ENCODE data around the gene VMP1.
"Not testable (repeated sequence)": the region's sequence is repeated elsewhere in the genome, so short reads cannot be mapped to it uniquely, and the experiment has no call there.

Gene VMP1

GRCh38 chr17:59756236-59756818, 48.9 kb downstream of the VMP1 start:
- DNase-seq = no peak

GRCh38 chr17:59757043-59757442, 49.6 kb downstream of the VMP1 start:
- DNase-seq = no peak

DNA sequence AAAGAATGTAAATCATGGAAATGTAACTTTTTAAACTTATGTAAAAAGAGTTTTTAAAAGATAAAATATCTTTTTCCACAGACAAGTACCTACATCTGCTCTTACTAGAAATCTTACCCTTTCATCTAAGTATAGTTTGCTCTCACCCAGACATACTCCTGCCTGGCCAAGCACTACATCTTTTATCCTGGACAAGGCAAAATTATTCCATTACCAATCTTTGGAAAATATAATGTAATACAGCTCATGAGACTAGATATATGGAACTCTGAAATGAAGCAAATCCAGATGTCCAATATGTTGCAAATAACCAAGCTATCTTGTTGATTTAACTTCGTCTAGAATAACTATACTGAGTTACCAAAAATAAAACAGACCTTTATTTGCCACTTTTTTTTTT, 50.0 kb downstream of the VMP1 start:
- no peak for DNase-seq

- no peak for DNase-seq
These were observed 50.5 kb downstream of the VMP1 start for GRCh38 chr17:59757881-59758385.

DNA sequence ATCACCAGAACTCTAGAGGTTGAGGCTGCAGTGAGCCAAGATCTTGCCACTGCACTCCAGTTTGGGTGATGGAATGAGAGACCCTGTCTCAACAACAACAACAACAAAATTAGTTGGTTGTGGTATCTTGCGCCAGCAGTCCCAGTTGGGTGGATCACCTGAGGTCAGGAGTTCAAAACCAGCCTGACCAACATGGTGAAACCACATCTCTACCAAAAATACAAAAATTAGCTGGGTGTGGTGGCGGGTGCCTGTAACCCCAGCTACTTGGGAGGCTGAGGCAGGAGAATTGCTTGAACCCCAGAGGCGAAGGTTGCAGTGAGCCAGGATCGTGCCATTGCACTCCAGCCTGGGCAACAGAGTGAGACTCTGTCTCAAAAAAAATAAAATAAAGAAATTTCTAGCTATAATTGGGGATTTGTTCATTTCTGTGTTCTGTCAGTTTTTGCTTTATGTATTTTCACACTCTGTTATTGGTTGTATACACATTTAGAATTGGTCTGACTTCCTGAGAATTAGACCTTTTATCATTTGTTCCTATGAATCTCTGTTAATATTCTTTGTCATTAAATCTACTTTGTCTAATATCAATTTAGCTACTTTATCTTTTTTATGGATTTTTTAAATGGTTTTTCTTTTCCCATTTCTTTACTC, 51.7 kb downstream of the VMP1 start:
- not testable (repeated sequence) for DNase-seq

DNA sequence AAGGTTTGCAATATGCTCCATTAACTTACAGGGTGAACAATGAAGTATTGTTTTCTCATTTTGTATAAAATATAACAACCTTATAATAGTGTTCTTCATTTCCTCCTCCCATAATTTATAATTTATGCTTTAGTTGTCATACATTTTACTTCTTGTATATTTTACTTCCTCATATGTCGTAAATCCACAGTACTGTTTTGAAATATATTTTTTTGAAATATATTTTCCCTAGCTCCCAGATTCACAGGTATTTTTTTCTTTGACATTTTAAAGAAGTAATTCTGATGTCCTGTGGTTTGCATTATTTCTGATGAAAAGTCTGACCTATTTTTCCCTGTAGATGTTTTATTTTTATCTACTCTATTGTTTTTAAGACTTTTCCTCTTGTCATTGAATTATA, 52.7 kb downstream of the VMP1 start:
- no peak for DNase-seq

DNA sequence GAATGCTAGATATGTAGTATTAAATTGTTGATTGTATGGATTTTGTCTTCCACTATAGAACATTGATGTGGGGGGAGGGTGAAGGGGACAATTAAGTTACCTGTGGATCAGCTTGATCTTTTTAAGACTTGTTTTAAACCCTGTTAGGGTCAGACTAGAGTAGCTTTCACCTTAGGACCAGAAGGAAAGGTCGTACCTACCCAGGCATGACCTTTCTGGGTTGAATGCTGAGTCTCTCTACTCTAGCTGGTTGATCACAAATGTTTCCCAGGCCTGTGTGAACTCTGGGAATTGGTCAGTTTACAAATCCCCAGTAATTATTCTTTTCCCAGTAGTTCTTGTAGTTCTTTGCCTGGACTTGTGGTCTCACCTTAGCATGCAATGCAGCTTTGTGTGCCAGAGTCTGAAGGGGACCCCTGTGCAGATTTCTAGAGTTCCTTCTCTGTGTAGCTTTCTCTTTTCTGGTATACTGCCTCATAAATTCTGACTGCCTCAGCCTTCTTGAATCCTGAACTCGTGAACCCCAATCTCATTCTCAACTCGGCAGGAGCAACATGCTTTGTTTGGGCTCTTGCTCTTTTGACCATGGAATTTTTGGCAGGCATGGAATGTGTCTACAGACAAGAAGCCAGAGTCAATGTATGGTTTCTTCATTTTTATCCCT, 54.1 kb downstream of the VMP1 start:
- no peak for DNase-seq

DNA sequence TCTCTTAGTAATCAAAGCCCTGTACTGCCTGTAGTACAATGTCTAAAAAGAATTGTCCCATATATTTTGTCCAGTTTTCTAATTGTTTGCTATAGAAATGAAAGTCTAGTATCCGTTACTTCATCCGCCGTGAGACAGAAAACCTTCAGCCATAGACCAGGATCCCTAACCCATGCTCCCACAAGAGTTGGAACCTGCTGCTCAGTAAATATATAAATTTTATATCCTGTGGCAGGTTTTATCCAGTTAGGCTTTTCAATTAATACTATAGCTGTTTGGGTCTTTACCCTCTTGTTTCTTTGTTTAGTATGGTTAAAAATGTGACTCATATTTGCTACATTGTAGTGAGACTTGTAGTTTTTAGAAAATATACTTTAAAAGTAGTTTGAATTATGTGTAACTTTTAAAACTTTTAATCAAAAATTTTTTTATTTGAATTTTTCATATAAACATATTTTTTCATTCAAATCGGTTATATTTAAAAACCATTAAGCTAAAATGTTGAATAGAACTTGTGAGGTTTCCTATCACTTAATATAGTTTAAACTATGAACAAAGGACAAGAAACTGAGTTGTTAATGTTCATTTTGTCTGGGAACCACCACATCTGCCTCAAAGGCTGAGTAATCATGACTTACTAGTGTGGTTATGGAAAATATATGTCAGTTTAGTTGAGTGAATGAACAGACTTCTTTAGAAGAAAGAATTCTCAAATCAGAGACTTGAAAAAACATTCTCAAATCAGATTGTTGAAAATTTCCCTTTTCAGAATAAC, 54.8 kb downstream of the VMP1 start:
- DNase-seq = no peak

GRCh38 chr17:59762824-59763374, 55.4 kb downstream of the VMP1 start:
- DNase-seq = no peak

GRCh38 chr17:59763861-59764260, 56.4 kb downstream of the VMP1 start:
- no peak for DNase-seq

GRCh38 chr17:59764292-59764741, 56.9 kb downstream of the VMP1 start:
- no peak for DNase-seq

DNA sequence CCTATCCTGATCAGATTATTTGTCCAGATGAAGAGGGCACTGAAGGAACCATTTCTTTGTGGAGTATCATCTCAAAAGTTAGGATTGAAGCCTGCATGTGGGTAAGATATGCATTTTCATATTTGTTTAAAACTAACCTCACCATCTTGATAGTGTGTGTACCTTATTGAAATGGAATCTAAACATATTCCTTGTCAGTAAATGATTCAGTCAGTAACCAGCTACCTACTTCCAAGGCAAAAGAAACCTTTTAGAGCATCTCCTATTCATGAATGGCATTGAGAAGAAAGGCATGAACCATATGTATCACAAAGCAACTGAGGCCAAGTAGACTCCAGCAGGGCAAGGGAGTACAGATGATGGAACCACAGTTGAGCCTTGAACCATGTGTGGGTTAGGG, 57.6 kb downstream of the VMP1 start:
- DNase-seq = no peak

DNA sequence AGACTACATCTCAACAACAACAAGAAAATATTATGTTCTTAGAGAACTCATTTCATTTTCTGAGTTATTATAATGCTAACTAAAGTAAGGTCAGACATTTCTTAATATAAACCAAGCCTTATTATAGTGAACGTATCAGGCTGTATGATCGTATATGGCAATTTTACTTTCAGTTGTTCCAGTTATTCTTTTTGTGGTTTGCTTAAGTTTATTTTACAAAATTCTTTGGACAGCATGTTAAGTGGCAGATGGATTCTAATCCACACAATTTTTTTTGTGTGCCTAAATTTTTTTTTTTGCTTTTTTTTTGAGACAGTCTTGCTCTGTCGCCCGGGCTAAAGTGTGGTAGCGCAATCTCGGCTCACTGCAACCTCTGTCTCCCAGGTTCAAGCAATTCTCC, 59.0 kb downstream of the VMP1 start:
- DNase-seq = no peak

DNA sequence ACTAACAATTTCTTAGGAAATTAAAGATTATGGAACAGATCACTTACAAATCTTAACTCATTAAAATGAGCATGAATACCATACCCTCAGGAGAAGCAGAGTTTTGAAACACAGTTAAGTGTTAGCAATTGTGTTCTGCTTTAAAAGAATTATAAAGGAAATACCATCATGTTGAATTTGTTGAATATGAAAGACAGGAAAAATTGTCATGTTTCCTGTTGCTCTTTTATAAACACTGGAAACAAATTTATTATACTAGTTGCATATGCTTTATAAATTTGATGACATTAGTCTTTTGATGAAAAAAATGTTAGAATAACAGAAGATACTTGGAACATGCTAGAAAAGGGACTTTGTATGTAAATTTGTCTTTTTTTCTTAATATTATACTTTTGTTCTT, 59.7 kb downstream of the VMP1 start:
- no peak for DNase-seq

DNA sequence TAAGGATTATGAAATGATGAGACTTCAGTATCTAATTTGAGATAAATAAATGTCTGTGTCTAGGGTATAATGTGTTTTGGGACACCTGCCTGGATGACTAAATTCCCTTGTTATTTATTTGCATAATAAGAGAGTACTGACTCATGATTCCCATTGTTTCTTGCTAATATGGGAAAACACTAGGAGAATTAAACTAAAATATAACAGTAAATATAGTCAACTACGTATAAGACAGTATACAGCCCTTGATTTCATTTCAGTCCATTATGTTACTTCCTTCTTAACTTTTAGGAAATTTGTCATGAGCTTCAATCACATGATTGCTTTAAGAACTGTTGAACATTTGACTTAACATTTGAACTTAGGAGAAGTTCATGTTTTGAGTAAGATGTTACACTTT, 62.4 kb downstream of the VMP1 start:
- no peak for DNase-seq

GRCh38 chr17:59771093-59771492, 63.6 kb downstream of the VMP1 start:
- no peak for DNase-seq

DNA sequence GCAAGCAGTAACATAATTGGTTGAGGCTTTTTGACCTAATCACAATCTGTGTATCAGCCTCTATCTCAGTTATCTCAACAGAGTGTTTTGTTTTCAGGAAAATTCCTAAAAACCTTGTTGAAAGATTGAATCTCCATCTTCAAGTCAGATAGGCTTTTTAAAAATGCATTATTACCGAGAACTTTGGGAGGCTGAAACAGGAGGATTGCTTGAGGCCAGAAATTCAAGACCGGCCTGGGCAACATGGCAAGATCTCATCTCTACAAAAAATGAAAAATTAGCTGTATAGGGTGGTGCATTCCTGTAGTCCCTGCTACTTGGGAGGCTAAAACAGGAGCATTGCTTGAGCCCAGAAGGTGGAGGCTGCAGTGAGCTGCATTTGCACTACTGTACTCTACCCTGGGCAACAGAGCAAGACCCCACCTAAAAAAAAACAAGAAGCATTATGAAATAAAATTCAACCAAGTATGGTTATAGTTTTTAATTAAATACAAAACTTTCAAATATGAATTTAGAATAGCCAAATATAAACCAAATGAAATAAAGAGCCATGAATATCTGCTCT, 68.4 kb downstream of the VMP1 start:
- DNase-seq = no peak

- DNase-seq = no peak
These were observed 69.1 kb downstream of the VMP1 start for GRCh38 chr17:59776577-59776976.

- DNase-seq = no peak
These were observed 69.6 kb downstream of the VMP1 start for GRCh38 chr17:59777033-59777432.

DNA sequence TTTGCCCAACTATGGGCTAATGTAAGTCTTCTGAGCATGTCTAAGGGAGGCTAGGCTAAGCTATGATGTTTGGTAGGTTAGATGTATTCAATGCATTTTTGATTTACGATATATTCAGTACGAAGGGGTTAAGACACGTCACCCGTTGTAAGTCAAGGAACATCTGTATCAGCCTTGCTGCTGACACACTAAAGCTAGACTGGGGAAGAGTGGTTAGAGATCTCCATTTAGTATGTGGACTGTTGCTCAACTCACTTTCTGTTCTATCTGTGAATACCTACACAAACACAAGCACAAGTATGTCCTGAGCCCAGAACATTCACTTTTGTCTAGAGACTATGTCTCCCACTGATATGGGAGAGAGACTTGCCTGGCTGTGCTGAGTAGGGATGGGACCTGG, 71.5 kb downstream of the VMP1 start:
- DNase-seq = no peak

DNA sequence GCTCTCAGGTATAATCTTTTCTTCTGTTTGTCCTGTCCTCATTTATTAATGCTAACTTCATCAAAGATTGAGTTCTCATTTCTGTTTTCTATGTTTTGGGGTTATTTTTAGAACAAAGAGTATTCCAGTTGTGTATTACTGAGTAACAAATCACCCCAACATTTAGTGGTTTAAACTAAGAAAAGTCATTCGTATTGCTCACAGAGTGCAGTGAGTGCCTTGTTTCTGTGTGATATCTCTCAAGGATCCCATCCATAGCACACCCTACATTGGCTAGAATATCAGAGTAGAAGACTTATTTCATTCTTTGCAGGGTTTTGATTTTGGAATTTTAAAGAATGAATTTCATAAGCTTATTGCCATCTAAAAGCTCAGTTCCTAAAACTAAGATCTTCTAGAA, 72.1 kb downstream of the VMP1 start:
- no peak for DNase-seq

DNA sequence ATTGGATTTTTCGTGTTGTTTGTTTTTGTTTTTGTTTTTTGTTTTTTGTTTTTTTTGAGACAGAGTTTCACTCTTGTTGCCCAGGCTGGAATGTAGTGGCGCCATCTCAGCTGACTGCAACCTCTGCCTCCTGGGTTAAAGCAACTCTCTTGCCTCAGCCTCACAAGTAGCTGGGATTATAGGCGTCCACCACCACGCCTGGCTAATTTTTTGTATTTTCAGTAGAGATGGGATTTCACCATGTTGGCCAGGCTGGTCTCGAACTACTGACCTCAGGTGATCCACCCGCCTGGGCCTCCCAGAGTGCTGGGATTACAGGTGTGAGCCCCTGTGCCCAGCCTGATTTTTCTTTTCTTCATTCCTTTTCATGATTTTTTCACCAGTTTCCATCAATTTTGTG, 73.1 kb downstream of the VMP1 start:
- not testable (repeated sequence) for DNase-seq

All from stimulated activated naive CD4-positive, alpha-beta T cell treated with Interleukin-2 at 50 U/mL for 16 hours (primary cell).